HFF-Myc (cell line): Measurements from ENCODE around the gene PEAK3.

ENCODE experiments used
- DNase-seq: peaks from one replicate; pipeline ENCODE4 v3.0.0-alpha.2; 2011; ENCODE audit warnings: low read depth; ENCODE audit errors: extremely low read depth
- H3K4me3 ChIP-seq: replicated peaks from 2 replicates; pipeline ENCODE4 v1.5.1; 2011; ENCODE audit warnings: low read depth, mild to moderate bottlenecking, control low read depth, low read length
- CTCF ChIP-seq: IDR thresholded peaks from 2 replicates; pipeline ENCODE4 v1.5.1; 2012; ENCODE audit warnings: mild to moderate bottlenecking, low read depth, low read length, control low read depth; ENCODE audit errors: missing control alignments

The PEAK3 gene

GRCh38 chr19:2234996-2235380 lies 47.0 kb downstream of the PEAK3 start:
- H3K4me3 ChIP-seq, result peak overlapping the region; percentile 89
- no peak for TF ChIP-seq CTCF
- no peak for DNase-seq

GRCh38 chr19:2233601-2234280 lies 48.2 kb downstream of the PEAK3 start:
- TF ChIP-seq CTCF, result no peak
- DNase-seq, result no peak
- no peak overlapping the region for H3K4me3 ChIP-seq

GRCh38 chr19:2232286-2233151 lies 49.5 kb downstream of the PEAK3 start:
- no peak overlapping the region for H3K4me3 ChIP-seq

GRCh38 chr19:2231621-2232221 lies 50.3 kb downstream of the PEAK3 start:
- DNase-seq, result no peak
- H3K4me3 ChIP-seq, result no peak overlapping the region

More at GRCh38 chr19:2232286-2233151, 49.5 kb downstream of the PEAK3 start:
- no peak for TF ChIP-seq CTCF
- DNase-seq, result no peak

GRCh38 chr19:2230807-2231533 lies 51.0 kb downstream of the PEAK3 start:
- no peak for TF ChIP-seq CTCF
- no peak for DNase-seq
- no peak overlapping the region for H3K4me3 ChIP-seq

More at GRCh38 chr19:2231621-2232221, 50.3 kb downstream of the PEAK3 start:
- TF ChIP-seq CTCF, result no peak

- no peak for DNase-seq
- TF ChIP-seq CTCF, result no peak
- H3K4me3 ChIP-seq, result no peak overlapping the region
Measured at GRCh38 chr19:2230033-2230531, 51.9 kb downstream of the PEAK3 start.
